ENCODE measurements around the gene HNF1A. TPM values are rescaled to one million over a fixed set of nuclear protein-coding genes. Genes with fewer than 3 reads are reported as not detected.

The HNF1A gene
- total and polyA plus RNA-seq, 2 of the 13 experiments (the other 11 are each of a cell fraction or from before 2014, with no cell fraction given): 13.4 to 34.7 TPM

GRCh38 chr12:121003650-121004049, 25.3 kb downstream of the HNF1A start (continued):
- TF ChIP-seq RERE (CRISPR knock-in tag; IDR thresholded peaks at IDR 0.05; ENCODE audit: low read depth) (no peak), SMAD1 (CRISPR knock-in tag; IDR thresholded peaks at IDR 0.05; ENCODE audit: borderline replicate concordance, low read depth) (no peak), ZNF160 (CRISPR knock-in tag; IDR thresholded peaks at IDR 0.05) (no peak), ZNF710 (CRISPR knock-in tag; IDR thresholded peaks at IDR 0.05; ENCODE audit: borderline replicate concordance) (no peak), HNRNPLL (IDR thresholded peaks at IDR 0.05; ENCODE audit: low read depth, low read length, poor library complexity, severe bottlenecking) (no peak), ZBTB38 (CRISPR knock-in tag; IDR thresholded peaks at IDR 0.05) (no peak), ZBTB42 (CRISPR knock-in tag; IDR thresholded peaks at IDR 0.05) (no peak), TGIF2 (CRISPR knock-in tag; IDR thresholded peaks at IDR 0.05) (no peak), MXD4 (CRISPR knock-in tag; IDR thresholded peaks at IDR 0.05) (no peak)

Data from HepG2 (cell line).